Head of caudate nucleus (tissue), 42 donors: ENCODE data around the gene PCSK2.
A peak's percentile ranks its signal among the peaks of the same experiment; 100 is the strongest.

Experiments used
- DNase-seq, 42 donors: peaks; one replicate each; pipeline versions ENCODE4 v3.0.0 to v3.0.0-alpha.2; 2020 to 2021; ENCODE audit warnings: mixed read lengths in 7 of 42
- intact Hi-C: fragments of 100-400 bp; cut with DNase I; formaldehyde crosslinking; loops from one replicate; pipeline ENCODE4 v1.15.0; 2022

The PCSK2 gene

GRCh38 chr20:17430125-17430950 lies 203.5 kb downstream of the PCSK2 start:
- DNase-seq = no peak
- intact Hi-C loops = loop anchor here (2.0 kb wide), 1 partner anchor 628 kb away; no protein-coding TSS in a partner anchor

DNA sequence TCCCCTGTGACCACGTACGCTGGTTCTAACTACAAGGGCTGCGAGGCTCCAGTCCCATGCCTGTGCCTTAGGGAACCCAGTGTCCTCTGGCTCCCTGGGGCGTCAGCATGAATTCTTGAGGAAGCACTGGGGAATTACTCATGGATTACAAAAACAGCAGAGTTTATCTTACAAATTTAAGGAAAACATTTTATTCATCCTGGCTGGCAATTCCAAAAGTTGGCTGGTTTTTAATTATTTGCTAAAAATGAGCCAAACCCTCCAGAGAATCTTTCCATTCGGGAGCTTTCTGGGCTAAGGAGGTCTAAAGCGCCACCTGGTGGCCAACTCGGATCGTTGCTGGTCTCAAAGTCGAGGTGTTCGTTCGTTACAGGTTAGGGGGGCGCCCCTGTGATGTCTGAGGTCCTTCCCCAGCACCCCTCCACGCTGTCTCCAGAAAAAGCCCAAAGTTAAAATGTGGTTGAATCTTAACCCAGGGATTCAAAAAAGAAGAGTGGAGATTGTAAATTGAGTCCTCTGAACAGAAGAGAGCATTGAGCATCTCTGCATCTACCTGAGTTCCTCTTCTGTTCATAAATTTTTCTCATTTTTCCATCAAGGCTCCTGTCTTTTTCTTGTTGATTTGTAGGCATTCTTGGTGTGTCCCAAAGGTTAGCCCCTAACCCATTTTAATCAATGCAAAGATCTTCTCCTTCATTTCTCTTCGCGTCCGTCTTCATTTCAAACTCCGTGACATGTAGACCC lies 205.0 kb downstream of the PCSK2 start:
- peak; percentile 38 to 89 (median 76) for DNase-seq
- intact Hi-C loops = loop anchor here (2.0 kb wide), 1 partner anchor 629 kb away; no protein-coding TSS in a partner anchor

DNA sequence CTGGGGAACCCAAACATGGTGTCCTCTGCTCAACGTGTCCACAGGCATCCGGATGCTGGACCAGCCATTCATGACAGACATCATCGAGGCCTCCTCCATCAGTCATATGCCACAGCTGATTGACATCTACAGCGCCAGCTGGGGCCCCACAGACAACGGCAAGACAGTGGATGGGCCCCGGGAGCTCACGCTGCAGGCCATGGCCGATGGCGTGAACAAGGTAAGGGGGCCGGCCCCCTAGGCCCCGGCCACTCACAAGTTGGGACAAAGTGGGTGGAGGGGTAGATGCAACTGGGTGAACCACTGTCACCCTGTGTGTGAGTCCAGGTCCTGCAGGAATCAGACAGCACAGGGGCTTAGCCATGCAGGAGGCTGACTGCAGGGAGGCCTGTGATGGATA lies 209.8 kb downstream of the PCSK2 start:
- no peak for DNase-seq
- intact Hi-C loops = no loop called here

- intact Hi-C loops = no loop called here
- no peak for DNase-seq
Observed at GRCh38 chr20:17437251-17437650, 210.4 kb downstream of the PCSK2 start.

DNA sequence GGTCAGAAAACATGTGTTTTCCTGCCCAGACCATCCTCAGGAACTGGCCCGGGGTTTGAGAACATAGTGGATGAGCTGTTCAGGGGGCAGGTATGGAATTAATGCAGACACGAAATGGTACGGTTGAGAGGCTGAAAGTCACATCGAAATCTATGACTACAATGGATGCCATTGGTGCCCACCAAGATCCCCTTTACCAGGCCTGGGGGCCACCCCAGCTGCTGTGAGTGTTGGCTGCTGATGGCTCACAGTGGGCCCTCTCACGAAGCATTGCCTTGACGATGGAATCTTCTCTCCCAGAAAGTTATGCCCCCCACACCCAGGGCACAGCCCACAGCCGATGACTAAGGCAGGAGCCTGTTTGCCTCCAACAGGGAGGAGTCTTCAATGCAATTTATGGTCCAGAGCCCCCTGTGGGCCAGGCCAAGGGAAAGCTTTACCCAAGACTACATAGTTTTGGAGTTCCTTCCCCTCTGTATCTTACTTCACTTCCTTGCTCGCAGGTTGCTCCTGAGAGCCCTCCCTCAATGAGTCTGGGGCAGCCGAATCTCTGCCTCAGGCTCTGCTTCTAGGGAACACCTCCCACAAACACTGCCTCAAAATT lies 211.7 kb downstream of the PCSK2 start:
- DNase-seq = no peak
- intact Hi-C loops = no loop called here

DNA sequence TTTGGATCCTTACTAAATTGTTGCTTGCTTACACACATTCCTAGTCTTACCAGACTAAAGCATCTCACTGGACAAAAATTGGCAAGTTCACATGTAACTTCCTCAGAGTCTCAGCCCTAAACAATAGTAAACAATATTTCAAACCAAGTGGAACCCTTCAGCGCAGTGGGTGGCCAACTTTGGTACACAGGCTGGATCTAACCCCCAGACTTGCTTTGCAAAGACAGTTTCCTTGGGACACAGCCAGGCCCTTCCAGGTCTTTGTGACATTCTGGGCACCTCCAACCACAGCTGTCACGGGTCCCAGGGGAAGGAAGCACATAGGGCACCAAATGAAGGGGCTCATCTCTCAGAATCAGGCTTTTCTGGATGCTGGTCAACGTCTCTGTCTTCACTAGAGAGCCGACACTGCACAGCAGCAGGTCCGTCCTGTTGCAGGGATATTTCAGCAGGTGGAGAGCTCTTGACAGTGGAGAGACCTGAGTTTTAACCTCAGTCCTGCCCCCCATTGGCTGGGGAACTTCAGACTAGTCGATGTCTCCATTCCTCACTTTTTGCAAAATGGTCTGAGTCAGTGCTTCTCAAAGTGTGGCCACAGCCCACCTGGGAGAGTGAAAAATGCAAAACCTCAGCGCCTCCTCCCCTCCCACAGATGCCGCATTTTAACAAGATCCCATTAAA lies 212.9 kb downstream of the PCSK2 start:
- intact Hi-C loops = no loop called here
- DNase-seq = no peak

DNA sequence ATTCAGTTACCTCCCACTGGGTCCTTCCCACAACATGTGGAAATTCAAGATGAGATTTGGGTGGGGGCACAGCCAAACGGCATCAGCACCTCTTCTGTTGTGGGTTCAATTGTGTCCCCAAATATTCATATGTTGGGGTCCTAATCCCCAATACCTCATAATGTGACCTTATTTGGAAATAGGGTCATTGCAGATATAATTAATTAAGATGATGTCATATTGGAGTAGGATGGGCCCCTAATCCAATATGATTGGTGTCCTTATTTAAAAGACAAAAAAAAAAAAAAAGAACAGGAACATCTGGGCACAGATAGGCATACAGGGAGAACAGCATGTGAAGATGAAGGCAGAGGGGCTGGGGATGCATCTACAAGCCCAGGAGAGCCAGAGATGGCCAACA lies 214.9 kb downstream of the PCSK2 start:
- intact Hi-C loops = no loop called here
- DNase-seq = no peak

DNA sequence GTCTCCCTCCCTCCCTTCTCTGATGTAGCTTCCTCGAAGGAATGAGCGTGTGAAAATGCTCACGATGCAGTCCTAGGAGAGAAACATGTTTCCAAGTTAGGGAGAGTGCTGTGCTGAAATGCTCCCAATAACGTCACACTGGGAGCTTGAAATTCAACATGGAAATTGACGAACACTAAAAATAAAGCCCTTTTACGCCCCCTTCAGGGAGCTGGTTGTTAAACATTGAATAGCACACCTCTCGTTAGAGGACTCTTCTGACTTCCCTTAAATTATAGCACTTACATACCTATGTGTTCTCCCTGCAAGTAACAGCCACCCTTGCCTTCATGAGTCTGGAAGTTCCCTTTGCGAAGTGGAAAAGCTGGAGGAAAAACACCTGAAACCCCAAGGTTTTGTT lies 215.7 kb downstream of the PCSK2 start:
- no peak for DNase-seq
- intact Hi-C loops = no loop called here

GRCh38 chr20:17443131-17443858 lies 216.5 kb downstream of the PCSK2 start:
- no peak for DNase-seq
- intact Hi-C loops = no loop called here

DNA sequence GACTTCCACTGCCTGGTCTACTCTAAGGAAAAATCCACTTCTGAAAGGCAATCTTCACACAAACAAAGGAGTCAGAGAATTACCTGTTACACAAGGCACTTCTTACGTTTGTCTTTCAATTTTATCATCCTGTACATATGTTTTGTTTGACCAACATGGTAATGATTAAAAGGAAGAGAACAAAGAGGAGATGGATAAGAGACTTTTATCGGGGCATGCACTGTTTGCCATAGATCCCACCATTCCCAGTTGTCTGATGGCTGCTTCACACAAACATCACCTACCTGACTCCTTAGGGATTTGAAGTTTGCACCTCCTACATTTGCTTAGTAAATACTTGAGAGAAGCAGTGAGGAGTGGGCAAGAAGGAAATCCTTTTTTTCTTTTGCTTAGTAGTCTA lies 217.3 kb downstream of the PCSK2 start:
- intact Hi-C loops = no loop called here
- no peak for DNase-seq

GRCh38 chr20:17445543-17445942 lies 218.7 kb downstream of the PCSK2 start:
- no peak for DNase-seq

DNA sequence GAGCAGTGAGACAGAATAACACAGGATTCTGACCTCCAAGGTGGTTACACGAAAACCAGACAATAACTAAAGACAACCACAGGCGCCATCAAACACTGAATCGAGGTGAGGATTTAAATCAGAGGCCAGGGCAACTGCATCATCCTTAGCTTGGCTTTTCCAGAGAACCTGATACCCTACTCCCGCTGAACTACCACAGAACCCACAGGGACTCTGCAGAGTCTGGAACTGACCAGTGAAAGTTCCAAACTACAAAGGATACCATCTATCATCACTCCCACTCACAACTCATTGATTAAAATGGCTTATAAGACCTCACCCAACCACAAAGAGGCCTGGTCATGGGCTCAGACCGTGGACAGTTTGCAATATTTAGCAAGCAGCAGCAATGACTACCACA lies 219.3 kb downstream of the PCSK2 start:
- no peak for DNase-seq

More at GRCh38 chr20:17445543-17445942, 218.7 kb downstream of the PCSK2 start:
- intact Hi-C loops = no loop called here

GRCh38 chr20:17448071-17448470 lies 221.2 kb downstream of the PCSK2 start:
- no peak for DNase-seq
- intact Hi-C loops = no loop called here

More for the DNA sequence above, 219.3 kb downstream of the PCSK2 start:
- intact Hi-C loops = no loop called here

GRCh38 chr20:17449031-17449430 lies 222.2 kb downstream of the PCSK2 start:
- DNase-seq = no peak
- intact Hi-C loops = no loop called here

GRCh38 chr20:17452441-17452840 lies 225.6 kb downstream of the PCSK2 start:
- intact Hi-C loops = no loop called here
- no peak for DNase-seq

DNA sequence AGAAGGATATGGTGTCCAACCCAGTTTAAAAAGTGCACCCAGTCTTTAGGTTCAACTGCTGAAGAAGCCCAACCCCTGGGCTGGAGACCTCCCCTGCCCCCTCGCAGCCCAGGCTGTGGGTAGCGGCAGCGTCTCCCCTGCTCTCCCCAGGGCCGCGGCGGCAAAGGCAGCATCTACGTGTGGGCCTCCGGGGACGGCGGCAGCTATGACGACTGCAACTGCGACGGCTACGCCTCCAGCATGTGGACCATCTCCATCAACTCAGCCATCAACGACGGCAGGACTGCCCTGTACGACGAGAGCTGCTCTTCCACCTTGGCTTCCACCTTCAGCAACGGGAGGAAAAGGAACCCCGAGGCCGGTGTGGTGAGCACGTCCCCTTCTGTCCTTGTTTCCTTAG lies 226.8 kb downstream of the PCSK2 start:
- intact Hi-C loops = no loop called here
- no peak for DNase-seq

GRCh38 chr20:17456279-17456678 lies 229.4 kb downstream of the PCSK2 start:
- no peak for DNase-seq
- intact Hi-C loops = no loop called here

DNA sequence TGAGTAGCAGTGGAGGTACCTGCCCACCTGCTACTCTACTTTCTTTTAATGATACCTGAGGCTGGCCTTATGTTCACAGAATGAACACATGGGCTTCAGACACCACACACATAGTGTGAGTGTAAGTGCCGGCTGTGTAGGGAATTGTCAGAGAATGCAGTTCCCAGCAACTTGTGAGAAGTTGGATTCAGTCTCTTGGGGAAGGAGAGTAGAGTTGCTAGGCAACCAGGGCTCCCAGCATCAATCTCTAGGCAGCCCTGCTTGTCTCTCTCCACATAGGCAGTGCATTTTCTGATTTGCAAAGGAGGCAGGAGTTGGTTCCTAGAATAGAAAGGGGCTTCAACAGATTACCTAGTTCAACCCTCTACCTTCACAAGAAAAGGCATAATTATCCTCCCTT lies 230.2 kb downstream of the PCSK2 start:
- intact Hi-C loops = no loop called here
- DNase-seq = peak in 20 of 42 donors; percentile 20 to 83 (median 48)
